SK-N-SH (cell line): ENCODE measurements around the gene ATXN7L2. TPM values are rescaled to one million over a fixed set of nuclear protein-coding genes. Genes with fewer than 3 reads are reported as not detected.

Source experiments
- CTCF ChIA-PET: fragments of 300-600, 350-600 bp; formaldehyde crosslinking; extraction: SDS; loops from one replicate; lab custom pipeline; 2021; lab: Yijun Ruan, JAX
- POLR2A ChIA-PET: fragments of 350-600 bp; sonication (Branson Sonifier 250); formaldehyde crosslinking; extraction: SDS; loops from one replicate; lab custom pipeline; 2020; ENCODE audit warnings: antibody characterized with exemption, inconsistent platforms; lab: Yijun Ruan, JAX
- DNase-seq: peaks from one replicate; pipeline ENCODE4 v3.0.0; 2012
- H2AFZ ChIP-seq: fragments of 200-600 bp; sonication (generic); 2 replicates; pipeline ENCODE4 v1.8.1; 2016; ENCODE audit warnings: antibody characterized with exemption, mild to moderate bottlenecking, low read depth
- H3F3A ChIP-seq: fragments of 200-600 bp; sonication (generic); replicated peaks from 2 replicates; pipeline ENCODE3; 2016; ENCODE audit warnings: antibody characterized with exemption, mild to moderate bottlenecking; ENCODE audit not compliant: insufficient read depth
- H3K27ac ChIP-seq, 2 experiments: fragments of 200-500 bp in 1 of 2; fragments of 200-600 bp in 1 of 2; sonication (Bioruptor generic) in 1 of 2; sonication (generic), shearing (Covaris generic) in 1 of 2; 2 replicates each; pipeline versions ENCODE4 v1.5.1 to v1.6.1; 2014 to 2016; ENCODE audit warnings: low read depth in 2 of 2, inconsistent platforms in 1 of 2, low read length in 1 of 2, mild to moderate bottlenecking in 1 of 2, mixed read lengths in 1 of 2
- H3K27me3 ChIP-seq: fragments of 200-600 bp; sonication (generic), shearing (Covaris generic); 2 replicates; pipeline ENCODE4 v1.6.1; 2016; ENCODE audit warnings: mixed run types; ENCODE audit not compliant: insufficient read depth
- H3K36me3 ChIP-seq, 2 experiments: fragments of 200-500 bp in 1 of 2; fragments of 200-600 bp in 1 of 2; sonication (Bioruptor generic) in 1 of 2; sonication (generic) in 1 of 2; replicated peaks in 1 of 2; 2 replicates each; pipeline versions ENCODE3 to v1.5.1; 2014 to 2016; ENCODE audit warnings: low read length in 1 of 2, mild to moderate bottlenecking in 1 of 2; ENCODE audit not compliant: insufficient read depth in 2 of 2, control insufficient read depth in 1 of 2
- H3K4me1 ChIP-seq, 2 experiments: fragments of 200-500 bp in 1 of 2; fragments of 200-600 bp in 1 of 2; sonication (Bioruptor generic) in 1 of 2; sonication (generic), shearing (Covaris generic) in 1 of 2; 2 replicates each; pipeline versions ENCODE4 v1.5.1 to v1.6.1; 2014 to 2016; ENCODE audit warnings: low read depth in 1 of 2, low read length in 1 of 2, mixed run types in 1 of 2; ENCODE audit not compliant: insufficient read depth in 2 of 2, control insufficient read depth in 1 of 2
- H3K4me2 ChIP-seq: fragments of 200-600 bp; sonication (generic), shearing (Covaris generic); 2 replicates; pipeline ENCODE4 v1.6.1; 2017; ENCODE audit warnings: mixed run types
- H3K4me3 ChIP-seq, 2 experiments: fragments of 200-500 bp in 1 of 2; fragments of 200-600 bp in 1 of 2; sonication (Bioruptor generic) in 1 of 2; sonication (generic), shearing (Covaris generic) in 1 of 2; 2 replicates each; pipeline versions ENCODE4 v1.5.1 to v1.8.1; 2014 to 2016; ENCODE audit warnings: low read depth in 2 of 2, inconsistent platforms in 1 of 2, low read length in 1 of 2, mild to moderate bottlenecking in 1 of 2, mixed read lengths in 1 of 2, moderate library complexity in 1 of 2
- H3K79me2 ChIP-seq: fragments of 200-600 bp; sonication (generic); 2 replicates; pipeline ENCODE4 v1.8.1; 2017; ENCODE audit warnings: mild to moderate bottlenecking; ENCODE audit not compliant: insufficient read depth
- H3K9ac ChIP-seq: fragments of 200-600 bp; sonication (generic); 2 replicates; pipeline ENCODE4 v1.6.1; 2017; ENCODE audit warnings: mixed run types
- H3K9me2 ChIP-seq: fragments of 200-600 bp; sonication (generic); 2 replicates; pipeline ENCODE4 v1.6.1; 2017; ENCODE audit warnings: mixed run types
- H3K9me3 ChIP-seq: fragments of 200-600 bp; sonication (generic); 2 replicates; pipeline ENCODE4 v1.6.1; 2017; ENCODE audit warnings: mixed run types, mild to moderate bottlenecking, moderate library complexity
- H4K20me1 ChIP-seq: fragments of 200-600 bp; sonication (generic); 2 replicates; pipeline ENCODE4 v1.6.1; 2017; ENCODE audit warnings: mild to moderate bottlenecking, mixed run types; ENCODE audit not compliant: insufficient read depth
- FOSL2 ChIP-seq: IDR thresholded peaks from 2 replicates; pipeline ENCODE4 v1.4.0; 2012; ENCODE audit warnings: low read depth, mild to moderate bottlenecking, moderate library complexity, borderline replicate concordance
- FOXJ3 ChIP-seq: sonication (generic); formaldehyde crosslinking; IDR thresholded peaks from 2 replicates; pipeline ENCODE4 v1.5.1; 2020; ENCODE audit warnings: mild to moderate bottlenecking, missing genetic modification reagents
- FOXM1 ChIP-seq: IDR thresholded peaks from 2 replicates; pipeline ENCODE4 v1.4.0; 2012; ENCODE audit warnings: low read depth, mild to moderate bottlenecking
- GABPA ChIP-seq: IDR thresholded peaks from 2 replicates; pipeline ENCODE4 v1.4.0; 2012; ENCODE audit warnings: low read depth, mild to moderate bottlenecking
- MAX ChIP-seq: IDR thresholded peaks from 2 replicates; pipeline ENCODE4 v1.4.0; 2012; ENCODE audit warnings: low read depth
- NFIC ChIP-seq: IDR thresholded peaks from 2 replicates; pipeline ENCODE4 v1.4.0; 2012; ENCODE audit warnings: borderline replicate concordance
- POLR2AphosphoS5 ChIP-seq: IDR thresholded peaks from 2 replicates; pipeline ENCODE4 v1.6.1; 2012; ENCODE audit warnings: low read depth, low read length
- REST ChIP-seq: IDR thresholded peaks from 2 replicates; pipeline ENCODE4 v1.6.1; 2012; ENCODE audit warnings: mild to moderate bottlenecking, low read depth, low read length, moderate library complexity
- RFX5 ChIP-seq: IDR thresholded peaks from 2 replicates; pipeline ENCODE4 v1.6.1; 2012; ENCODE audit warnings: mild to moderate bottlenecking, improper control_type of control experiment, low read length
- SIN3A ChIP-seq: IDR thresholded peaks from 2 replicates; pipeline ENCODE4 v1.6.1; 2012; ENCODE audit warnings: low read depth, mild to moderate bottlenecking, low read length, moderate library complexity, borderline replicate concordance
- SMC3 ChIP-seq: IDR thresholded peaks from 2 replicates; pipeline ENCODE4 v1.6.1; 2012; ENCODE audit warnings: low read depth, low read length, improper control_type of control experiment
- TCF12 ChIP-seq: IDR thresholded peaks from 2 replicates; pipeline ENCODE4 v1.4.0; 2012
- TEAD4 ChIP-seq: IDR thresholded peaks from 2 replicates; pipeline ENCODE4 v1.4.0; 2012; ENCODE audit warnings: mild to moderate bottlenecking, borderline replicate concordance; ENCODE audit not compliant: insufficient read depth
- YY1 ChIP-seq: IDR thresholded peaks from 2 replicates; pipeline ENCODE4 v1.4.0; 2012; ENCODE audit warnings: low read depth, mild to moderate bottlenecking
- WGBS: methylation state at CpG from one replicate; pipeline ENCODE4 v1.1.6; 2017; ENCODE audit warnings: low lambda C conversion rate; 5-methylcytosine and 5-hydroxymethylcytosine counted together
- polyA plus RNA-seq, 3 experiments: library from polyadenylated mRNA; depleted of rRNA; stranded (reverse); fragments of >200 nt; gene quantifications; 2 replicates each; pipeline ENCODE4 v1.2.3, GENCODE V29; 2012
- TF ChIP-seq, protein P1 (sequence below): fragments of 150-350 bp; IDR thresholded peaks from 2 replicates; pipeline ENCODE4 v1.6.1; 2017; ENCODE audit warnings: antibody characterized with exemption, low read length, low read depth, borderline replicate concordance
- TF ChIP-seq, protein P2 (sequence below): IDR thresholded peaks from 2 replicates; pipeline ENCODE4; 2012

ATXN7L2 gene
- polyA plus RNA-seq, 1 of the 3 experiments (the other 2 are of a cell fraction): 4.0 TPM

- Histone ChIP-seq H3K9ac (no peak overlapping the region), H3K4me2 (no peak overlapping the region), H3F3A (no peaks in the 10 kb centered on the region), H3K79me2 (no peaks in the 10 kb centered on the region), H4K20me1 (no peaks in the 10 kb centered on the region), H3K36me3 (no peaks in the 10 kb centered on the region), H2AFZ (no peak overlapping the region), H3K27me3 (peaks cover 83% of the 10 kb centered on the region), H3K9me3 (no peaks in the 10 kb centered on the region), H3K9me2 (no peaks in the 10 kb centered on the region), H3K4me1 (no peaks in the 10 kb centered on the region; a peak in 1 of 4 replicates), H3K27ac (no peak overlapping the region), H3K4me3 (no peak overlapping the region)
- TF ChIP-seq POLR2AphosphoS5 (no peak), NFIC (no peak), GABPA (no peak), RFX5 (no peak), TEAD4 (no peak), MAX (no peak), SIN3A (no peak), FOXM1 (no peak), FOXJ3 (CRISPR knock-in tag) (no peak), REST (no peak), YY1 (no peak), FOSL2 (no peak), TCF12 (no peak), SMC3 (no peak)
- TF ChIP-seq, protein P1, sequence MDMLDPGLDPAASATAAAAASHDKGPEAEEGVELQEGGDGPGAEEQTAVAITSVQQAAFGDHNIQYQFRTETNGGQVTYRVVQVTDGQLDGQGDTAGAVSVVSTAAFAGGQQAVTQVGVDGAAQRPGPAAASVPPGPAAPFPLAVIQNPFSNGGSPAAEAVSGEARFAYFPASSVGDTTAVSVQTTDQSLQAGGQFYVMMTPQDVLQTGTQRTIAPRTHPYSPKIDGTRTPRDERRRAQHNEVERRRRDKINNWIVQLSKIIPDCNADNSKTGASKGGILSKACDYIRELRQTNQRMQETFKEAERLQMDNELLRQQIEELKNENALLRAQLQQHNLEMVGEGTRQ: no peak
- TF ChIP-seq, protein P2, sequence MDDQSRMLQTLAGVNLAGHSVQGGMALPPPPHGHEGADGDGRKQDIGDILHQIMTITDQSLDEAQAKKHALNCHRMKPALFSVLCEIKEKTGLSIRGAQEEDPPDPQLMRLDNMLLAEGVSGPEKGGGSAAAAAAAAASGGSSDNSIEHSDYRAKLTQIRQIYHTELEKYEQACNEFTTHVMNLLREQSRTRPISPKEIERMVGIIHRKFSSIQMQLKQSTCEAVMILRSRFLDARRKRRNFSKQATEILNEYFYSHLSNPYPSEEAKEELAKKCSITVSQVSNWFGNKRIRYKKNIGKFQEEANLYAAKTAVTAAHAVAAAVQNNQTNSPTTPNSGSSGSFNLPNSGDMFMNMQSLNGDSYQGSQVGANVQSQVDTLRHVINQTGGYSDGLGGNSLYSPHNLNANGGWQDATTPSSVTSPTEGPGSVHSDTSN: no peak
- POLR2A ChIA-PET: no interaction called here
- no peak for DNase-seq
- CTCF ChIA-PET: interaction anchor here (2.1 kb wide), 1 partner anchor 56 kb away, joined by 10 read pairs; no protein-coding TSS in a partner anchor
- WGBS: 49% methylated on average over 8 of the region's 8 CpGs
Observed at GRCh38 chr1:109476825-109477224, 6.9 kb upstream of the ATXN7L2 start.
